Measurements from ENCODE around the gene LSG1.

LSG1 gene

GRCh38 chr3:194690501-194691372, 18.7 kb upstream of the LSG1 start:
- no peak for TF ChIP-seq CREB5 (CRISPR knock-in tag; IDR thresholded peaks at IDR 0.05; ENCODE audit: low read depth)
- TF ChIP-seq ZNF70 (CRISPR knock-in tag; IDR thresholded peaks at IDR 0.05): no peak
- TF ChIP-seq PPARA (CRISPR knock-in tag; IDR thresholded peaks at IDR 0.05; ENCODE audit: borderline replicate concordance): no peak
- no peak for TF ChIP-seq PATZ1 (CRISPR knock-in tag; IDR thresholded peaks at IDR 0.05; ENCODE audit: borderline replicate concordance)
- TF ChIP-seq CSRNP3 (CRISPR knock-in tag; IDR thresholded peaks at IDR 0.05): no peak
- TF ChIP-seq ZNF8 (CRISPR knock-in tag; IDR thresholded peaks at IDR 0.05): no peak
- no peak for TF ChIP-seq ISL1 (CRISPR knock-in tag; IDR thresholded peaks at IDR 0.05)
- TF ChIP-seq BACH2 (CRISPR knock-in tag; IDR thresholded peaks at IDR 0.05; ENCODE audit: borderline replicate concordance): no peak
- TF ChIP-seq TSHZ2 (CRISPR knock-in tag; IDR thresholded peaks at IDR 0.05): no peak
- no peak for TF ChIP-seq ZC3H10 (CRISPR knock-in tag; IDR thresholded peaks at IDR 0.05)
- TF ChIP-seq ZNF565 (CRISPR knock-in tag; conservative IDR thresholded peaks at IDR 0.05; ENCODE audit: low read depth): no peak
- TF ChIP-seq OSR1 (CRISPR knock-in tag; IDR thresholded peaks at IDR 0.05): no peak
- TF ChIP-seq RARB (CRISPR knock-in tag; IDR thresholded peaks at IDR 0.05): no peak
- no peak for TF ChIP-seq CSDC2 (CRISPR knock-in tag; IDR thresholded peaks at IDR 0.05)
- no peak for TF ChIP-seq ZFP3 (CRISPR knock-in tag; IDR thresholded peaks at IDR 0.05)
- TF ChIP-seq POU6F1 (CRISPR knock-in tag; IDR thresholded peaks at IDR 0.05; ENCODE audit: borderline replicate concordance, low read depth): no peak
- ATAC-seq: no peak

GRCh38 chr3:194689493-194689944, 17.5 kb upstream of the LSG1 start:
- no peak for ATAC-seq
- TF ChIP-seq ZC3H10 (CRISPR knock-in tag; IDR thresholded peaks at IDR 0.05): no peak
- no peak for TF ChIP-seq PATZ1 (CRISPR knock-in tag; IDR thresholded peaks at IDR 0.05; ENCODE audit: borderline replicate concordance)
- TF ChIP-seq TCF4 (CRISPR knock-in tag; IDR thresholded peaks at IDR 0.05; ENCODE audit: borderline replicate concordance): no peak
- no peak for TF ChIP-seq TOX (CRISPR knock-in tag; IDR thresholded peaks at IDR 0.05; ENCODE audit: borderline replicate concordance)
- TF ChIP-seq ISL1 (CRISPR knock-in tag; IDR thresholded peaks at IDR 0.05): no peak
- TF ChIP-seq ZNF8 (CRISPR knock-in tag; IDR thresholded peaks at IDR 0.05): no peak
- TF ChIP-seq ZFP30 (CRISPR knock-in tag; IDR thresholded peaks at IDR 0.05): no peak
- TF ChIP-seq CREB5 (CRISPR knock-in tag; IDR thresholded peaks at IDR 0.05; ENCODE audit: low read depth): no peak
- no peak for TF ChIP-seq RARB (CRISPR knock-in tag; IDR thresholded peaks at IDR 0.05)
- no peak for TF ChIP-seq POU6F1 (CRISPR knock-in tag; IDR thresholded peaks at IDR 0.05; ENCODE audit: borderline replicate concordance, low read depth)
- no peak for TF ChIP-seq BACH2 (CRISPR knock-in tag; IDR thresholded peaks at IDR 0.05; ENCODE audit: borderline replicate concordance)
- no peak for TF ChIP-seq TSHZ2 (CRISPR knock-in tag; IDR thresholded peaks at IDR 0.05)
